Ovary (tissue), 9 donors: ENCODE data around the gene DDI2. TPM values are rescaled to one million over a fixed set of nuclear protein-coding genes. Genes with fewer than 3 reads are reported as not detected.

ENCODE experiments used
- DNase-seq, 5 donors: peaks; one replicate each; pipeline ENCODE4 v3.0.0-alpha.2; 2019 to 2020
- H3K27ac ChIP-seq, 2 donors: fragments of 200-600 bp; one replicate each; pipeline versions ENCODE4 v1.5.1 to v1.8.0; 2019 to 2022
- H3K27me3 ChIP-seq: fragments of 200-600 bp; one replicate; pipeline ENCODE4 v1.8.0; 2022
- H3K36me3 ChIP-seq: fragments of 200-600 bp; sonication (generic); one replicate; pipeline ENCODE4 v1.5.1; 2019
- H3K4me1 ChIP-seq: one replicate; pipeline ENCODE4 v1.8.1; 2013; ENCODE audit warnings: mild to moderate bottlenecking, moderate library complexity; ENCODE audit not compliant: insufficient read depth
- H3K4me3 ChIP-seq: fragments of 200-600 bp; sonication (generic); one replicate; pipeline ENCODE4 v1.5.1; 2017
- H3K9me3 ChIP-seq, 2 donors: fragments of 200-600 bp in 1 of 2; sonication (generic) in 1 of 2; one replicate each; pipeline versions ENCODE4 v1.5.1 to v1.8.1; 2013 to 2019; ENCODE audit warnings: mild to moderate bottlenecking in 1 of 2, moderate library complexity in 1 of 2
- EP300 ChIP-seq: sonication (generic); formaldehyde crosslinking; IDR thresholded peaks from one replicate; pipeline ENCODE4 v1.6.1; 2017; ENCODE audit warnings: antibody characterized with exemption
- POLR2A ChIP-seq: fragments of 450-650 bp; IDR thresholded peaks from one replicate; pipeline ENCODE4 v1.6.1; 2017; ENCODE audit warnings: antibody characterized with exemption, mild to moderate bottlenecking, moderate library complexity
- WGBS, 3 donors: extraction: QIAGEN DNeasy Blood & Tissue Kit in 1 of 3; methylation state at CpG; one replicate each; pipeline versions ENCODE4 v1.1.5 to v1.1.7; 2013 to 2017; 5-methylcytosine and 5-hydroxymethylcytosine counted together
- intact Hi-C, 4 donors: fragments of 100-400 bp; cut with DNase I; formaldehyde crosslinking; loops; one replicate each; pipeline versions ENCODE4 v1.11.0 to v1.15.1; 2022 to 2023
- polyA plus RNA-seq, 2 donors: library from polyadenylated mRNA; stranded (reverse); fragments of 200-250 nt in 1 of 2; fragments of 350-450 nt in 1 of 2; fragmentation: Illumina TruSeq in 1 of 2; extraction: RNeasy Lipid Tissue Mini Kit (QIAGEN cat#74804) in 1 of 2; gene quantifications; one replicate each; pipeline ENCODE4 v1.2.3, GENCODE V29; 2013 to 2014
- total RNA-seq, 7 donors: library from RNA; depleted of rRNA in 2 of 7; stranded (reverse); fragments of >200 nt in 2 of 7; fragmentation: NEBNext Ultra II Directional in 3 of 7; extraction: Animal tissue kit (Norgen Biotek cat#: 25700) in 3 of 7; gene quantifications; one replicate each; pipeline versions ENCODE4 v1.1.0 to v1.2.4, GENCODE V29; 2016 to 2023
- TF ChIP-seq, protein P1 (sequence below), 3 donors: fragments of 450-650 bp in 2 of 3; fragments of 200-600 bp in 1 of 3; IDR thresholded peaks; one replicate each; pipeline versions ENCODE4 v1.5.1 to v1.8.0; 2016 to 2022; ENCODE audit warnings: antibody characterized with exemption in 3 of 3, mild to moderate bottlenecking in 1 of 3
- donor health status: DM: no; HTN: no; CAD: no; lungs with moderate emphysema.
- donor health status: DM: no; HTN: no; CAD: no.
- donor health status: Bipolar disorder and iron deficiency.
- donor health status: DM: yes; HTN: yes; CAD: no.
- donor health status: DM: no; HTN: no; CAD: no.
- donor health status: DM: yes; HTN: yes; CAD: no.

The DDI2 gene
- total and polyA plus RNA-seq, 9 donors: 4.2 to 30.9 (median 22.2) TPM

DNA sequence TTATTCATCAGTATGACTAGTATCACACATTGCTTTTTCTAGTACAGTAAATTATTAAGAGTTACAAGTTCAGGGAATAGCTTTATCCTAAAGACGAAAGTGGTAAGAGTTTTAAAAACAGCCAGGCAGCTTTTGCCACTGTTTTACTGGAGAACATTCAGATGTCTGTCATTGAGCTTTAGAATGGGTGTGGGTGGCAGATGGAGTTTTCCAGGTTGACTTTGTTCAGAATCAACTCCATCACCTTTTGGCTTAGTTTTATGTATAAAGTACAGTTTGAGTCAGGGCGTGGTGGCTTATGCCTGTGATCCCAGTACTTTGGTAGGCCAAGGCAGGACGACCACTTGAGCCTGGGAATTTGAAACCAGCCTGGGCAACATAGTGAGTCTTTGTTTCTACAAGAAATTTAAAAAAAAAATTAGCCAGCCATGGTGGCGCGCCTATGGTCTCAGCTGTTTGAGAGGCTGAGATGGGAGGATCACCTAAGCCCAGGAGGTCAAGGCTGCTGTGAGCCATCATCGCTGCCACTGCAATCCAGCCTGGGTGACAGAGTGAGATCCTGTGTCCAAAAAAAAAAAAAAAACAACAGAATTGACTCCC, 36.9 kb downstream of the DDI2 start:
- WGBS, 3 donors: 86 to 97% (median 90%) methylated on average over 6 of the region's 6 CpGs
- intact Hi-C loops: no loop called here
- Histone ChIP-seq H3K27ac (no peak overlapping the region), H3K4me3 (no peak overlapping the region), H3K9me3 (no peaks in the 10 kb centered on the region), H3K27me3 (no peaks in the 10 kb centered on the region), H3K4me1 (no peaks in the 10 kb centered on the region), H3K36me3 (no peaks in the 10 kb centered on the region)
- TF ChIP-seq, protein P1, sequence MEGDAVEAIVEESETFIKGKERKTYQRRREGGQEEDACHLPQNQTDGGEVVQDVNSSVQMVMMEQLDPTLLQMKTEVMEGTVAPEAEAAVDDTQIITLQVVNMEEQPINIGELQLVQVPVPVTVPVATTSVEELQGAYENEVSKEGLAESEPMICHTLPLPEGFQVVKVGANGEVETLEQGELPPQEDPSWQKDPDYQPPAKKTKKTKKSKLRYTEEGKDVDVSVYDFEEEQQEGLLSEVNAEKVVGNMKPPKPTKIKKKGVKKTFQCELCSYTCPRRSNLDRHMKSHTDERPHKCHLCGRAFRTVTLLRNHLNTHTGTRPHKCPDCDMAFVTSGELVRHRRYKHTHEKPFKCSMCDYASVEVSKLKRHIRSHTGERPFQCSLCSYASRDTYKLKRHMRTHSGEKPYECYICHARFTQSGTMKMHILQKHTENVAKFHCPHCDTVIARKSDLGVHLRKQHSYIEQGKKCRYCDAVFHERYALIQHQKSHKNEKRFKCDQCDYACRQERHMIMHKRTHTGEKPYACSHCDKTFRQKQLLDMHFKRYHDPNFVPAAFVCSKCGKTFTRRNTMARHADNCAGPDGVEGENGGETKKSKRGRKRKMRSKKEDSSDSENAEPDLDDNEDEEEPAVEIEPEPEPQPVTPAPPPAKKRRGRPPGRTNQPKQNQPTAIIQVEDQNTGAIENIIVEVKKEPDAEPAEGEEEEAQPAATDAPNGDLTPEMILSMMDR (IDR thresholded peaks at IDR 0.05): no peak
- no peak for TF ChIP-seq EP300
- TF ChIP-seq POLR2A: no peak
- no peak for DNase-seq

DNA sequence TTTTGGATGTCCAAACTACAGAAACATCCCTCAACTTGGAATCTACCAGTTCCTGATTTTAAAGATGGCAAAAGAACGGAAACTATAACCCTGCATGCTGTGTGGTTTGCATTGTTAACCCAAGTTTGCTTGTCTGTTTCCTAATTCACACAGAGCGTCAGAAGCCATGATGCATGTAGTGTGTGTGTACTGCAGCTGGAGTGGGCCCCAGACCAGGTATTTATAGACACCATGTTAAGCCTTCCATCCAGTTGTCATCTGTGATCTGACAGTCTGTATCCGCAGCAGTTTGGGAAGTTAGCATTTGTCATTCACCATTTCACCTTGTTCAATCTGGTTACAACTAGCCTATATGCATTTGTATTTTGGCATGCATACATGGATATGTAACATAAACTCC, 39.2 kb downstream of the DDI2 start:
- Histone ChIP-seq H3K4me3 (no peak overlapping the region), H3K4me1 (no peaks in the 10 kb centered on the region), H3K27ac (no peak overlapping the region), H3K27me3 (no peaks in the 10 kb centered on the region), H3K9me3 (no peaks in the 10 kb centered on the region), H3K36me3 (no peaks in the 10 kb centered on the region)
- WGBS, 3 donors: 95 to 98% (median 97%) methylated on average over 3 of the region's 3 CpGs
- intact Hi-C loops: no loop called here
- no peak for DNase-seq
- TF ChIP-seq EP300: no peak
- TF ChIP-seq, protein P1 (IDR thresholded peaks at IDR 0.05): no peak
- no peak for TF ChIP-seq POLR2A

- Histone ChIP-seq H3K27me3 (no peaks in the 10 kb centered on the region), H3K4me3 (no peak overlapping the region), H3K27ac (no peak overlapping the region), H3K9me3 (no peaks in the 10 kb centered on the region), H3K4me1 (no peaks in the 10 kb centered on the region), H3K36me3 (no peaks in the 10 kb centered on the region)
- WGBS, 3 donors: 45 to 83% (median 67%) methylated on average over 1 of the region's 1 CpG
- intact Hi-C loops: no loop called here
- DNase-seq: no peak
- TF ChIP-seq, protein P1 (IDR thresholded peaks at IDR 0.05): no peak
- TF ChIP-seq POLR2A (no peak), EP300 (no peak)
Measured at GRCh38 chr1:15657021-15657420, 39.8 kb downstream of the DDI2 start.

DNA sequence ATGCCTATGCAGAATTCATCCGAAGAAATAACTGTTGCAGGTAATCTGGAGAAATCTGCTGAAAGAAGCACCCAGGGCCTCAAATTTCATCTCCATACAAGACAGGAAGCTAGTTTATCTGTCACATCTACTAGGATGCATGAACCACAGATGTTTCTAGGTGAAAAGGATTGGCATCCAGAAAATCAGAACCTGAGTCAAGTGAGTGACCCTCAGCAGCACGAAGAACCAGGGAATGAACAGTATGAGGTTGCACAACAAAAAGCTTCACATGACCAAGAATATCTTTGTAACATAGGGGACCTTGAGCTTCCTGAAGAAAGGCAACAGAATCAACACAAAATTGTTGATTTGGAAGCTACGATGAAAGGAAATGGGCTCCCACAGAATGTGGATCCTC, 42.9 kb downstream of the DDI2 start:
- intact Hi-C loops: no loop called here
- WGBS, 3 donors: 94 to 98% (median 97%) methylated on average over 3 of the region's 3 CpGs
- DNase-seq: no peak

More for the DNA sequence above, 42.9 kb downstream of the DDI2 start:
- no peak overlapping the region for H3K4me3 ChIP-seq
- no peaks in the 10 kb centered on the region for H3K27me3 ChIP-seq
- H3K4me1 ChIP-seq: no peaks in the 10 kb centered on the region
- TF ChIP-seq, protein P1 (IDR thresholded peaks at IDR 0.05): no peak
- TF ChIP-seq POLR2A (no peak), EP300 (no peak)
- no peaks in the 10 kb centered on the region for H3K36me3 ChIP-seq
- no peak overlapping the region for H3K27ac ChIP-seq
- no peaks in the 10 kb centered on the region for H3K9me3 ChIP-seq
